GM18858 (cell line): ENCODE results near the gene PID1.

Experiments
- ATAC-seq: cut with Tn5 transposase; IDR thresholded peaks from one replicate; pipeline ENCODE4 v1.9.1; 2021; ENCODE audit not compliant: unreplicated experiment

Gene PID1

DNA sequence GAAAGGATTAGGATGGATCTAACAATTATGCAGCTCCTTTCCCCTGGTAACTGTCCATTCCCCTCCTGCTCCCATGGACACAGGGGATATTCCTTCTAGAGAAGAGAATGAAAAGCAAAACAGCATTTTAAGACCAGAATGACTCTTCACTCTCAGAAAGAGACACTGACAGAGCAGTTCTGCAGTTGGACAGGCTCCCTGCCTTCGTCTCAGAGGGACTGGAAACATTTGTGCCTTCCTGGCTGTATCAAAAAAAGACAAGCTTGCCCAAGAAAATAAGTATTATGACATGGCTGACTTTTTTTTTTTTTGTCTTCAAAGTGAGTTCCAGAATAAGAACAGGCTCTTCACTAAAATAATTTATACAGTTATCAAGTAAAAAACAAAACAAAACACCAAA lies 9.5 kb downstream of the PID1 start:
- ATAC-seq = no peak

DNA sequence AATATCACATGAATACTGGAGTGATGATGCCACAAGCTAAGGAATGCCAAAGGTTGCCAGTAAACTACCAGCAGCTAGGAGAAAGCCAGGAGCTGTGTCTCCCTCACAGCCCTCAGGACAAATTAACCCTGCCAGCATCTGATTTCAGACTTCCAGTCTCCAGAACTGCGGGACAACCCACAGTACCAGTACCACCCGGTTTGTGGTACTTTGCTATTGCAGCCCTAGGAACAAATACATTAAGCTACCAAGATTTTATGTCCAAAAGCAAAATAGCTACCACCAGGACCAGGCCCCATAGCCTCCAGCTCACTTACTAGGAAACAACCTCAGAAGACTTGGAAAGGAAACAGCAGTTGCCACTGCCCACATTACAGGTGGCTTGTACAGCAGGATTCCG lies 10.0 kb downstream of the PID1 start:
- ATAC-seq = no peak

GRCh38 chr2:229257985-229258384 lies 13.1 kb downstream of the PID1 start:
- no peak for ATAC-seq

DNA sequence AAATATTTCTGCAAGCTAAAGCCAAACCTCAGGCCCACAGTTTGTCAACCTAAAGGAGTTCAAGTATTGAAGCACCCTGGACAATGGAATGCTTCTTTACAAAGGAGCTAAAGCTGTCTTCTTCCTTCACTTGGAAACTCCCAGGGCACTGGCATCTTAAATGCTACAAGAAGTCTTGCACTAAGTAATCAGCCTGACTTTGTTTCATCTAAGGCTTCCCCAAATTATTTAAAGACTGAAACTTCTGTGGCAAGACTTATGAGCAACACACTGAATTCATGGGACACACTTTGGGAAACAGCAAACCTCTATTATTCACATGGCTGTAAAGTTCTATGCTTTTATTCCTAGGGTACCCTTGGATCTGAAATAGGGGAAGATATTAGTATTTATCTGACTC lies 14.7 kb downstream of the PID1 start:
- ATAC-seq = no peak

- ATAC-seq = no peak
Measured at GRCh38 chr2:229254206-229254605, 16.9 kb downstream of the PID1 start.

DNA sequence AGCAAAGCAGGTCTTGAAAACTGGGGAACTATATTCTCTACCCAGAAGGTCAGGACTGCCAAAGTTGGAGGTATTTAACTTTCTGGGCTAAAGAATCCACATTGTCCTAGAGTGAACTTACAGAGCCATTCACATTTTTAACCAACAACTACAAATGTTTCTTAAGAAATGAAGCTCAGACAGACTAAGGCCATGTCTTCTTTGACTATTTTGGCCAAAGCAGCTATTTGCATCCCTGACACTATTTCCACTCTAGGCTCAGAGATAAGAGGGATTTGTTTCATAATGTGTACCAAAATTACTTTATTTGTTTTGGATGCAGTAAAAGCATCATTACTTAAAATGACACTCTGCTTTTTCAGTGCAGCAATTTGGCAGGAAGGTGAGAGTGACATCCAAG lies 18.1 kb downstream of the PID1 start:
- ATAC-seq = no peak

- ATAC-seq = no peak
Measured at GRCh38 chr2:229252280-229252679, 18.8 kb downstream of the PID1 start.

DNA sequence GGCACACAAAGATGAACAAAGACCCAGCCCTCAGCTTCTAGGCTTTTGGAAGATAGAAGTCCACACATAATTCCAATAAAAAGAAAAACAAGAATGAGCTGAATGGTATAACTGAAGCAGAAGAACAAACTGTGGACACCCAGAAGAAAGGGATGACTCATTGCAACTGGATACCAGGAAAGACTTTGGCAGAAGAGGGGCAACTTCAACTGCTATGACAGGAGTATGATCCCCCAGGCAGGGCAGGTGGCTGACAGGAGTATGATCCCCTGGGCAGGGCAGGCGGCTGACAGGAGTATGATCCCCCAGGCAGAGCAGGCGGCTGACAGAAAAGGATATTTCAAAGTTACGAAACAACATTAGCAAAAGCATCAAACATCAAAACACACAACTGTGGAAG lies 21.6 kb downstream of the PID1 start:
- no peak for ATAC-seq

DNA sequence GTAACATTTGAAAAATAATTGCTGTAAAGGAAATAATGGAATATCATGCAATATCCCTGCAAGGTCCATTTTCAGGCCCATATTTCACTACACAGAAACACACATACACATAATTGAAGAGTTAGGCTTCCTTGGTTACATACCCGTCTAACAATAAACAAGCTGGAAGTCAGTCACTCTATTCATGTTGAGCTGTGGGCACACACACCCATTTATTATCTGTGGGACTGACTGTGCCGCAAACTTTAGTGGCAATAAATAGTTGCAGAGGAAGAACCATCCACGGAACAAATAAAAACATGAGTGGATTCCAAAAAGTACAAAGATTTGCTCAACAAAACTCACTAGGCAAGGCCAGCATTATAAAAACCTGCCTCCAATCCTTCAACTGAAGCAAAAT lies 24.8 kb downstream of the PID1 start:
- ATAC-seq = no peak

GRCh38 chr2:229244975-229245374 lies 26.1 kb downstream of the PID1 start:
- no peak for ATAC-seq

GRCh38 chr2:229243890-229244560 lies 27.1 kb downstream of the PID1 start:
- no peak for ATAC-seq

DNA sequence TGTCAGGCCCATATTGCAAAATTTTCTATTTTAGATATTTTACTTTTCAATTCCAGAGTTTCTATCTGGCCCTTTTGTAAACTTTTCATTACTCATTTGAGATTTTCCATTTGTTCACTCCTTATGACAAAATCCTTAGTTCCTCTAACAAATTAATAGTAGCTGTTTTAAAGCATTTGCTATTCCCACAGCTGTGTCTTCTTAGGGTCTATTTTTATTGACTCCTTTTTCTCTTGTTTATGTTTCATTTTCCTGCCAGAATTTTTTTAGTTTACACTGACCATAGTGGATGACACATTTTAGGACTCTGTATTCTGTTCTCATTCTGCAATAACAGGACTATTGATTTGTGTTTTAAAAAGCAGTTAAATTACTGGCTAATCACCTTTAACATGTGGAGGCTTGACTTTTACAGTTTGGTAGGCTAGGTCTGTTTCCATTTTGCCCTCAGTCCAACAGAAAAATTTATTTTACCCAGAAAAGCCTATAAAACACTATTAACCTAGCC lies 30.0 kb downstream of the PID1 start:
- no peak for ATAC-seq

DNA sequence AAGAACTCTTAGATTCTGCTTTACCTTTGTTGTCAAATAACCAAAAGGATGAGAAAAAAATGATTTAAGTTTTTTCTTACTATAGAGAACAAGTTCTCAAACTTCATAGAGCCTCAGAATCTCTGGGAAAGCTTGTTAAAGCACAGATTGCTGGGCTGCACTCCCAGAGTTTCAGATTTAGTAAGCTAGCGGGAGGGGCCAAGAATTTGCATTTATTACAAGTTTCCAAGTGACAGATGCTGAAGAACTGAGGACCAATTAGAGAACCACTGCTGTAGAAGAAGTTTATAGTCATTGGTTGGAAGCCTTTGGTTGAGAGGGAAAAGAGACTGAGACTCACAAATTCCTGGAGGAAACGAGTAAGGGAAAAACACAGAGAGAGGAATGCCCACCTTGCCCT lies 32.1 kb downstream of the PID1 start:
- no peak for ATAC-seq

DNA sequence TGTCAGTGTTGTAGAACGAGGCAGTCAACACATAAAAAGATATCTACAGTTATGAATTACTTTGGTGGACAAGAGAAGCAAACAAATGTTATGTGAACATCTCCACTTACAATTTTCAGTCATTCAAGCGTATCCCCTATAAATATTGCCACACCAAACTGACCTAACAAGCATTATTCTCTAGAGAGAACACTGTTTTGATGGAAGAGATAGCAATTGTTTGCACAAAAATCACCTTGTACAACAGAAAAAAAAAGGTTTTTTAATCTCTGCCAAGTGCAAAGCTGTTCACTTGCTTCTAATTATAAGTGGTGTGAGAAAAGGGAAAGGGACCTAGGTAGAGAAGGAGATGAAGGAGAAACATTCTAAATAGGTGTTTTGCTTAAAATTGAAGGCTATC lies 33.8 kb downstream of the PID1 start:
- ATAC-seq = no peak

GRCh38 chr2:229235131-229235914 lies 35.8 kb downstream of the PID1 start:
- ATAC-seq = no peak

DNA sequence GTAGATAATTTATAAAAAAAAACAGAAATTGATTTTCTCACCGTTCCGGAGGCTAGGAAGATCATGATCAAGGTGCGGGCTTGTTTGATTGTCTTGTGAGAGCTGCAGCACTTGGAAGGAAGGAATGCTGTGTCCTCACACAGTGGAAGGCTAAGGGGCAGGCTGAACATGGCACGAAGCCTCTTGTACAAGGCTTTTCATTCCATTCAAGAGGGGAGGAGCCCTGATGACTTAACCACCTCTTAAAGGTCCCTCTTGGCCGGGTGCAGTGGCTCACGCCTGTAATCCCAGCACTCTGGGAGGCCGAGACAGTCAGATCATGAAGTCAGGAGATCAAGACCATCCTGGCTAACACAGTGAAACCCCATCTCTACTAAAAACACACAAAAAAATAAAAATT lies 39.2 kb downstream of the PID1 start:
- ATAC-seq = no peak

GRCh38 chr2:229231328-229231868 lies 39.7 kb downstream of the PID1 start:
- ATAC-seq = no peak

- no peak for ATAC-seq
Measured at GRCh38 chr2:229230911-229231310, 40.2 kb downstream of the PID1 start.

DNA sequence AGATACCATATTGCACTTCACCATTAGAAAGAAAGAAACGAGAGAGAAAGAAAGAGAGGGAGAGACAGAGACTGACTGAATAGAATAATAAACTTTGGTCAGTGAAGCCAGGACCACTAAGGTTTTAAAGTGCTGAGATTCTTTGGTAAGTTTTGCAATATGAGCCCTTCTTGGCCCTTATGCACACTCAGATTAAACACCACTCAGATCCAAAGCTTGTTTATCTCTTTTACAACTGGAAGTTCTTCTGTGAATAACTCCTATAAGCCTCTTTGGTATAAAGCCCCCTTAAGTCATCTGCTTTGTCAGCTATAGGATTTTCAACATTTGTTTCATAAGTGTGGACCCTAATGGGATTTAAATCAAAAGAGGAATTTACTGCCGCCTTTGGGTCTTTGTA lies 40.8 kb downstream of the PID1 start:
- ATAC-seq = no peak

DNA sequence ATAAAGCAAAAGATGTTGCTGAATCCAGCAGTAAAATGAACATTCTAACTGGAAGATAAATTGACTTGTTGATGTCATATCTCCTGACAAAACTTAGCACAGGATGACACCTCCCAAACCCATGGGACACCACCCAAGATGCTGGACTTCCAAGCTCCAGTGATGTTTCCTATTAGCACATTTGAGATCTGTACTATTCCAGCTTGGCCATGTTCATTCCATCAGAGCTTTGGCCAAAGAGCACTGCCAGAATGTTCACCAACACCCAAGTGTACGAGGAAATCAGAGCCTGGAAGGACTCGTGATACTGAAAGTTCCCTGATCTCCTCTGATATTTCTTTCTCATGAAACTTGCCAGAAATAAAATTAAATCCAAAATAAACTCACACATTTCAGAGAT lies 44.7 kb downstream of the PID1 start:
- ATAC-seq = no peak

DNA sequence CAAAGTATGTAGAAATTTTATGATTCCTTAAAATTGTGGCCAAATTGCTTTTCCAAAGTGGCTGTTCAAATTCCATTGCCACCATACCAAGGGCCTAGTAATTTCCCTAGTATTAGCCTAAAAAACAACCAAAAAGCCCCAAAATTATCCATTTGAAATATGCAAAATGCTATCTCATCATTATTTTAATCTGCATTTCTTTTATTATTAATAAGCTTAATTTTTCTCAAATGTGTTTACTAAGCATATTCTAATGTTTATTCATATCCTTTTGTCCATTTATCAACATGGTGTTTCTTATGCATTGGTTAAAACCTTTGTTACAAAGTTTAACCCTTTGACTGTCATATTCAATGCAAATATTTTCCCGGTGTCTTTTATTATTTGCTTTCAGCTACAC lies 48.0 kb downstream of the PID1 start:
- no peak for ATAC-seq

GRCh38 chr2:229221641-229222040 lies 49.4 kb downstream of the PID1 start:
- no peak for ATAC-seq
